Colonic mucosa (tissue), 4 donors: ENCODE measurements around the gene CLEC4M. TPM values are rescaled to one million over a fixed set of nuclear protein-coding genes. Genes with fewer than 3 reads are reported as not detected.

Experiments
- DNase-seq: peaks from one replicate; pipeline ENCODE4 v3.0.0-alpha.2; 2020
- H3K27ac ChIP-seq: fragments of 200-600 bp; one replicate; pipeline ENCODE4 v1.8.0; 2021
- H3K27me3 ChIP-seq: fragments of 200-600 bp; one replicate; pipeline ENCODE4 v1.8.0; 2021
- H3K36me3 ChIP-seq: fragments of 200-600 bp; one replicate; pipeline ENCODE4 v1.8.0; 2021
- H3K4me1 ChIP-seq: fragments of 200-600 bp; one replicate; pipeline ENCODE4 v1.8.0; 2021; ENCODE audit warnings: mild to moderate bottlenecking
- H3K4me3 ChIP-seq: fragments of 200-600 bp; one replicate; pipeline ENCODE4 v1.8.0; 2021
- H3K9ac ChIP-seq, 2 donors: one replicate each; pipeline ENCODE4 v1.7.0; 2013; ENCODE audit warnings: control low read depth in 2 of 2, low read depth in 2 of 2, low read length in 2 of 2
- H3K9me3 ChIP-seq: fragments of 200-600 bp; one replicate; pipeline ENCODE4 v1.8.0; 2021
- CTCF ChIP-seq: fragments of 200-600 bp; IDR thresholded peaks from one replicate; pipeline ENCODE4 v1.8.0; 2022; ENCODE audit warnings: antibody characterized with exemption, mild to moderate bottlenecking
- intact Hi-C: fragments of 100-400 bp; cut with DNase I; formaldehyde crosslinking; loops from one replicate; pipeline ENCODE4 v1.14.1; 2022
- total RNA-seq, 2 donors: library from RNA; stranded (reverse); fragmentation: NEBNext Ultra II Directional in 1 of 2; extraction: Animal tissue kit (Norgen Biotek cat#: 25700) in 1 of 2; gene quantifications; one replicate each; pipeline ENCODE4 v1.2.1, GENCODE V29; 2021
- donor health status: healthy.
- donor health status: DM: no; HTN: no; CAD: no.
- donor health status: DM: no; HTN: no; CAD: no.

Gene CLEC4M
- total RNA-seq, 2 donors from 2014 or later: not detected

DNA sequence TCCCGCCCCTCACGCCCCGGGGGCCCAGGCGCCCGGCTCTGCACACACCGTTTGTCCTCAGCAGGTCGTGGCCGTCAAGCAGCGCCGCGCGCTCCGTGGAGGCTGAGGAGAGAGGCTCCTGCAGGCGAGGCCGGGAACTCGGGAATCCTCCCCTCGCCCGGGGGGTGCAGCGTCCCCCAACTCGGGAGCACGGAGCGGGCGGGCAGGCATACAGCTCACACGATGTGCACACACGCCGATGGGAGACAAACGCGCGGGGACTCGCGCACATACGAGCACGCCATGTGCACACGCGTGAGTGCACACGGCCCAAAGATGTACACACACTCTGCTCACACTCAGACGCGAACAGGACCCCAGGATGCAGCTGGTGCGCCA, 31.8 kb upstream of the CLEC4M start:
- no peak for TF ChIP-seq CTCF
- H3K36me3 ChIP-seq: no peaks in the 10 kb centered on the region
- no peak overlapping the region for H3K9ac ChIP-seq
- no peak overlapping the region for H3K4me3 ChIP-seq
- H3K27me3 ChIP-seq: peaks cover 15% of the 10 kb centered on the region
- intact Hi-C loops: no loop called here
- H3K27ac ChIP-seq: no peak overlapping the region
- DNase-seq: no peak
- no peaks in the 10 kb centered on the region for H3K4me1 ChIP-seq
- no peaks in the 10 kb centered on the region for H3K9me3 ChIP-seq

DNA sequence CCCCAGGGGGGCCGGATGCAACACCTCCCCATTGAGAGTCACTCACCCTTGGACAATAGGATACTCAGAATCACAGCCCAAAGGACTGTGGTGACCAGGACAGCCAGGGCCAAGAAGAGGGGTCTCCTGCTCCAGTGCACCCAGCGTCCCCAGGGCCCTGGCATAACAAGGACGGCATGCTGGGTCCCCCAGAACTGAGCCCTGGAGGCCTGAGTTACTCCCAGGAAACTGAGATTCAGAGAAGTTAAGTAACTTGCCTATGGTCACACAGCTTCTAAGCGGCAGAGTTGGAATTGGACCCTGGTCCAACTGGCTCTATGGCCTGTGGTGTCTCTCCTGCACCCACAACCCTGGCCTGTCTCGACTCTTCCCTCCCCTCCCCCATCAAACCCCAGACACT, 31.4 kb upstream of the CLEC4M start:
- intact Hi-C loops: no loop called here
- no peak overlapping the region for H3K27ac ChIP-seq
- TF ChIP-seq CTCF: no peak
- H3K4me1 ChIP-seq: no peaks in the 10 kb centered on the region
- H3K4me3 ChIP-seq: no peak overlapping the region
- no peaks in the 10 kb centered on the region for H3K36me3 ChIP-seq
- no peak for DNase-seq
- no peak overlapping the region for H3K9ac ChIP-seq
- peaks cover 15% of the 10 kb centered on the region for H3K27me3 ChIP-seq
- no peaks in the 10 kb centered on the region for H3K9me3 ChIP-seq

- Histone ChIP-seq H3K36me3 (no peaks in the 10 kb centered on the region), H3K27me3 (peaks cover 15% of the 10 kb centered on the region), H3K4me1 (no peaks in the 10 kb centered on the region), H3K9ac (no peak within 1 kb of the TSS), H3K9me3 (no peaks in the 10 kb centered on the region), H3K27ac (no peak within 1 kb of the TSS), H3K4me3 (no peak within 1 kb of the TSS)
- no peak for DNase-seq
- TF ChIP-seq CTCF: no peak
- intact Hi-C loops: no loop called here
These were observed 31.0 kb upstream of the CLEC4M start, which contains the start of gene CLEC4G for GRCh38 chr19:7732045-7732444. Gene CLEC4G, minus strand, starts transcription at chr19:7732110. Its CDS starts 8 bp downstream, at chr19:7732102.

GRCh38 chr19:7733376-7733775, 29.7 kb upstream of the CLEC4M start:
- no peak for TF ChIP-seq CTCF
- Histone ChIP-seq H3K4me1 (no peaks in the 10 kb centered on the region), H3K9me3 (no peaks in the 10 kb centered on the region), H3K36me3 (no peaks in the 10 kb centered on the region), H3K9ac (no peak overlapping the region), H3K27me3 (peaks cover 15% of the 10 kb centered on the region), H3K4me3 (no peak overlapping the region), H3K27ac (no peak overlapping the region)
- intact Hi-C loops: no loop called here
- DNase-seq: no peak

DNA sequence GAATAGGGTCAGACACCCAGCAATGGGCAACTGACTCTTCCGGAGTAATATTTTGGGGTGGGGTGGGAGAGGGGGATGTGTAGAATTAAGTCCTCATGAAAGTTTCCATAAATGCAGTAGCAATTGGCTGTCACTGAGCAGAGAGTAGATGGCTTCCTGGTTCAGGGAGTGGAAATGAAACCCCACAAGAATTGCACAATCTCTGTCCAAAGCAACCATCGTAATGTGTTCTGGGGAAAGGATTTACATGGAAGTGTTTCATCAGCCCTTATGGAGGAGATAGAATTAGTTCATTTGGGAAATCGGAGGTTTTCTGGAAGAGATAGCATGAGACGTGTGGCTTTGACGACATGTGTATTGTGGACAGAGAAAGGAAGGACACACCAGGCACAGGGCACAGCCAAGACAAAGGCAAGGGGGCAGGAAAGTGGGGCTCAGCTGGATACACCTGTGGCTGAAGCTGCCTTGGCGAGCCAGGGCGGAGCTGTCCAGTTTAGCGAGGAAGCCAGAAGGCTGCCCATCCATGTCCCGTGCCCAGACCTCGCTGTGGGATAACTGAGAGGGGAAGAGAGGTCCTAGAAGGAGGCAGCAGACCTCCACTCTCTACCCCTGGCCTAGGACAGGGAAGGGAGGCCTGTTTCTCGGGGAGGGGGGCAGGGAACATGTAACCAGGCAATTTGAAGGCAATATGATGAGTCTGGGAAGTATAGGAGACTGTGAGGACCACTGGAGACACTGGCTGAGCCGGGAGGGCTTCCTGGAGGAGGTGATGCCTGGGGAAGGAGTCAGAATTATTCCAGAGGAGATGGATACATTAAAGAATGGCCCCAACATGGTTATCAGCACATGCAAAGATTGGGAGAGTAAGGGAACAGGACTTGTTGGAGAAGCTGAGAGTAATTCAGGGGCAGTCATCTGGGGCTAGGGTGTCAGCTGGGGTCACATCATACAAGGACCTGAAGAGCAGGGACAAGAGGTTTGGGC, 28.5 kb upstream of the CLEC4M start:
- peaks cover 11% of the 10 kb centered on the region for H3K27me3 ChIP-seq
- H3K9me3 ChIP-seq: no peaks in the 10 kb centered on the region
- DNase-seq: no peak
- H3K27ac ChIP-seq: no peak overlapping the region
- H3K4me3 ChIP-seq: no peak overlapping the region
- no peaks in the 10 kb centered on the region for H3K36me3 ChIP-seq
- intact Hi-C loops: no loop called here
- no peaks in the 10 kb centered on the region for H3K4me1 ChIP-seq
- TF ChIP-seq CTCF: no peak
- no peak overlapping the region for H3K9ac ChIP-seq
